H1 (cell line): ENCODE measurements around the gene SAT1. TPM values are rescaled to one million over a fixed set of nuclear protein-coding genes. Genes with fewer than 3 reads are reported as not detected.
"Not testable (repeated sequence)": the region's sequence is repeated elsewhere in the genome, so short reads cannot be mapped to it uniquely, and the experiment has no call there.

ENCODE experiments used
- CTCF ChIA-PET: fragments of 300-600 bp; sonication (Branson Sonifier 250); formaldehyde crosslinking; loops from one replicate; lab custom pipeline; 2021; ENCODE audit not compliant: partially characterized antibody; lab: Charles Lee
- POLR2A ChIA-PET: fragments of 300-600 bp; sonication (Branson Sonifier 250); formaldehyde crosslinking; loops from one replicate; lab custom pipeline; 2021; ENCODE audit warnings: inconsistent platforms; ENCODE audit not compliant: partially characterized antibody; lab: Charles Lee
- DNase-seq, 2 experiments: peaks; one replicate each; pipeline versions ENCODE4 v3.0.0 to v3.0.0-alpha.2; 2010 to 2022; ENCODE audit warnings: low spot score in 2 of 2, low read depth in 1 of 2, mixed read lengths in 1 of 2
- FAIRE-seq: peaks from 2 replicates; lab custom pipeline; 2011; peaks lifted over from hg19 to GRCh38; lab: Jason Lieb, UNC
- H2AFZ ChIP-seq: 2 replicates; pipeline ENCODE4 v1.8.1; 2012; ENCODE audit warnings: low read length, inconsistent platforms
- H2AK5ac ChIP-seq: 2 replicates; pipeline ENCODE4 v1.6.1; 2013; ENCODE audit warnings: low read depth, low read length
- H2BK120ac ChIP-seq: replicated peaks from 2 replicates; pipeline ENCODE3; 2013; ENCODE audit warnings: low read depth, low read length, inconsistent platforms
- H2BK12ac ChIP-seq: 2 replicates; pipeline ENCODE4 v1.6.1; 2013; ENCODE audit warnings: low read depth, low read length
- H2BK15ac ChIP-seq: 2 replicates; pipeline ENCODE4 v1.6.1; 2013; ENCODE audit warnings: low read length
- H2BK20ac ChIP-seq: 2 replicates; pipeline ENCODE4 v1.6.1; 2013; ENCODE audit warnings: low read length
- H2BK5ac ChIP-seq: 2 replicates; pipeline ENCODE4 v1.6.1; 2013; ENCODE audit warnings: low read depth, low read length
- H3K14ac ChIP-seq: 2 replicates; pipeline ENCODE4 v1.6.1; 2013; ENCODE audit warnings: inconsistent platforms; ENCODE audit not compliant: insufficient read length
- H3K18ac ChIP-seq: 2 replicates; pipeline ENCODE4 v1.6.1; 2013; ENCODE audit warnings: low read length; ENCODE audit errors: extremely low read depth
- H3K23ac ChIP-seq: 2 replicates; pipeline ENCODE4 v1.6.1; 2013; ENCODE audit warnings: inconsistent platforms; ENCODE audit not compliant: insufficient read length
- H3K23me2 ChIP-seq: 2 replicates; pipeline ENCODE4 v1.6.1; 2013; ENCODE audit warnings: low read depth, low read length
- H3K27ac ChIP-seq: 2 replicates; pipeline ENCODE4 v1.6.1; 2011; ENCODE audit warnings: low read depth, low read length, inconsistent platforms
- H3K27me3 ChIP-seq, 4 experiments: replicated peaks in 1 of 4; 1 replicate in 1 of 4; 2 replicates in 3 of 4; pipeline versions ENCODE4 v1.6.1 to v1.8.1; 2011 to 2013; ENCODE audit warnings: low read length in 3 of 4, mild to moderate bottlenecking in 3 of 4, inconsistent platforms in 2 of 4, mixed read lengths in 2 of 4, moderate library complexity in 1 of 4; ENCODE audit not compliant: control insufficient read depth in 3 of 4, insufficient read depth in 3 of 4; ENCODE audit errors: extremely low read depth in 1 of 4
- H3K36me3 ChIP-seq, 4 experiments: 2 replicates each; pipeline versions ENCODE4 v1.6.1 to v1.8.1; 2011 to 2013; ENCODE audit warnings: mild to moderate bottlenecking in 4 of 4, low read length in 3 of 4, moderate library complexity in 2 of 4, control low read depth in 1 of 4, inconsistent platforms in 1 of 4; ENCODE audit not compliant: insufficient read depth in 4 of 4, control insufficient read depth in 2 of 4
- H3K4ac ChIP-seq: replicated peaks from 2 replicates; pipeline ENCODE3; 2013; ENCODE audit warnings: low read length, low read depth, mixed read lengths, inconsistent platforms; ENCODE audit not compliant: insufficient read length
- H3K4me1 ChIP-seq, 4 experiments: replicated peaks in 1 of 4; 1 replicate in 1 of 4; 2 replicates in 3 of 4; pipeline versions ENCODE4 v1.6.1 to v1.8.1; 2011 to 2013; ENCODE audit warnings: low read length in 3 of 4, inconsistent platforms in 2 of 4, mixed read lengths in 1 of 4; ENCODE audit not compliant: insufficient read depth in 4 of 4, control insufficient read depth in 3 of 4
- H3K4me2 ChIP-seq, 2 experiments: 2 replicates each; pipeline versions ENCODE4 v1.6.1 to v1.8.1; 2011 to 2013; ENCODE audit warnings: low read depth in 2 of 2, low read length in 2 of 2, control low read depth in 1 of 2, inconsistent platforms in 1 of 2, mild to moderate bottlenecking in 1 of 2; ENCODE audit not compliant: insufficient read depth in 1 of 2
- H3K4me3 ChIP-seq, 4 experiments: fragments of 200-600, 300-600 bp in 1 of 4; sonication (generic), shearing (Covaris generic), sonication (Bioruptor Twin) in 1 of 4; 2 replicates each; pipeline versions ENCODE4 v1.5.1 to v1.8.1; 2011 to 2016; ENCODE audit warnings: low read length in 4 of 4, low read depth in 3 of 4, control low read depth in 2 of 4, inconsistent platforms in 2 of 4, mild to moderate bottlenecking in 2 of 4, mixed read lengths in 1 of 4, moderate library complexity in 1 of 4; ENCODE audit not compliant: insufficient read depth in 2 of 4; ENCODE audit errors: extremely low read depth in 1 of 4
- H3K56ac ChIP-seq: replicated peaks from 2 replicates; pipeline ENCODE3; 2013; ENCODE audit warnings: low read depth, mild to moderate bottlenecking, mixed read lengths, low read length, inconsistent platforms; ENCODE audit not compliant: insufficient read length
- H3K79me1 ChIP-seq: 2 replicates; pipeline ENCODE4 v1.6.1; 2013; ENCODE audit warnings: low read depth, low read length, control low read depth
- H3K79me2 ChIP-seq, 2 experiments: 2 replicates each; pipeline versions ENCODE4 v1.6.1 to v1.8.1; 2012 to 2013; ENCODE audit warnings: low read length in 2 of 2, mild to moderate bottlenecking in 2 of 2, inconsistent platforms in 1 of 2; ENCODE audit not compliant: insufficient read depth in 2 of 2, control insufficient read depth in 1 of 2
- H3K9ac ChIP-seq, 4 experiments: replicated peaks in 1 of 4; 1 replicate in 1 of 4; 2 replicates in 3 of 4; pipeline versions ENCODE4 v1.6.1 to v1.8.1; 2011 to 2013; ENCODE audit warnings: low read depth in 3 of 4, low read length in 3 of 4, control low read depth in 2 of 4, mild to moderate bottlenecking in 2 of 4, moderate library complexity in 2 of 4, inconsistent platforms in 1 of 4; ENCODE audit errors: extremely low read depth in 1 of 4
- H3K9me3 ChIP-seq, 2 experiments: 2 replicates each; pipeline versions ENCODE4 v1.6.1 to v1.8.1; 2012 to 2013; ENCODE audit warnings: mild to moderate bottlenecking in 2 of 2, moderate library complexity in 2 of 2, control low read depth in 1 of 2, inconsistent platforms in 1 of 2, low read depth in 1 of 2, low read length in 1 of 2, mixed read lengths in 1 of 2; ENCODE audit not compliant: insufficient read depth in 2 of 2
- H4K20me1 ChIP-seq, 2 experiments: replicated peaks in 1 of 2; 2 replicates each; pipeline versions ENCODE3 to v1.8.1; 2011 to 2013; ENCODE audit warnings: inconsistent platforms in 2 of 2, low read length in 2 of 2, mild to moderate bottlenecking in 1 of 2; ENCODE audit not compliant: insufficient read depth in 2 of 2, control insufficient read depth in 1 of 2
- H4K5ac ChIP-seq: 2 replicates; pipeline ENCODE4 v1.6.1; 2013; ENCODE audit warnings: low read length, low read depth, mixed read lengths, inconsistent platforms; ENCODE audit not compliant: insufficient read length
- H4K8ac ChIP-seq: 2 replicates; pipeline ENCODE4 v1.8.0; 2013; ENCODE audit warnings: mild to moderate bottlenecking, moderate library complexity, low read length, inconsistent platforms; ENCODE audit not compliant: insufficient read depth; ENCODE audit errors: extremely low read depth
- H4K91ac ChIP-seq: replicated peaks from 2 replicates; pipeline ENCODE3; 2013; ENCODE audit warnings: low read length, mixed read lengths, inconsistent platforms; ENCODE audit not compliant: insufficient read length
- WGBS, 2 experiments: shearing (Covaris generic) in 1 of 2; methylation state at CpG; one replicate each; pipeline versions ENCODE4 v1.1.6 to v1.1.7; 2013 to 2015; ENCODE audit warnings: low lambda C conversion rate in 2 of 2, mixed read lengths in 2 of 2, inconsistent platforms in 1 of 2, low coverage in 1 of 2, missing lambda C conversion rate in 1 of 2; ENCODE audit not compliant: insufficient replicate concordance in 2 of 2, insufficient coverage in 1 of 2, insufficient read length in 1 of 2; ENCODE audit errors: extremely low coverage in 1 of 2, missing lambda C conversion rate in 1 of 2; 5-methylcytosine and 5-hydroxymethylcytosine counted together
- polyA plus RNA-seq, 7 experiments: library from polyadenylated mRNA; depleted of rRNA in 3 of 7; stranded (reverse) in 5 of 7; unstranded in 2 of 7; fragments of >200 nt in 5 of 7; fragments of 200-250 nt in 2 of 7; gene quantifications; 1 replicate in 5 of 7; 2 replicates in 1 of 7; 4 replicates in 1 of 7; pipeline versions ENCODE4 v1.2.1 to v1.2.3, GENCODE V29; 2011 to 2013; ENCODE audit warnings: missing spikeins in 2 of 7, mixed read lengths in 2 of 7
- total RNA-seq: library from RNA; stranded (reverse); fragmentation: NEBNext Ultra II Directional; extraction: Animal tissue kit (Norgen Biotek cat#: 25700); gene quantifications from 2 replicates; pipeline ENCODE4 v1.2.1, GENCODE V29; 2021

SAT1 gene
- total and polyA plus RNA-seq, 2 of the 8 experiments (the other 6 are each of a cell fraction or from before 2014, with no cell fraction given), result 29.2 to 36.8 TPM

GRCh38 chrX:23743623-23743971 lies 39.4 kb upstream of the SAT1 start:
- not testable (repeated sequence) for DNase-seq, H3K9me3 ChIP-seq, H3K23ac ChIP-seq, H3K4ac ChIP-seq, H3K23me2 ChIP-seq, H3K27me3 ChIP-seq, H2BK20ac ChIP-seq, FAIRE-seq, H4K20me1 ChIP-seq, H3K4me1 ChIP-seq, H3K18ac ChIP-seq, H3K14ac ChIP-seq, H2BK15ac ChIP-seq, H2AK5ac ChIP-seq, H3K79me1 ChIP-seq, H4K91ac ChIP-seq, H4K5ac ChIP-seq, H3K56ac ChIP-seq, H2BK5ac ChIP-seq, H4K8ac ChIP-seq, H3K36me3 ChIP-seq, H2BK12ac ChIP-seq, H2BK120ac ChIP-seq
- Histone ChIP-seq H3K4me2 (peak overlapping the region; percentile 66 to 90; a peak in 3 of 4 replicates), H3K9ac (peak overlapping the region in 2 of 4 experiments; percentile 42 to 66; a peak in 4 of 7 replicates), H3K27ac (peak overlapping the region; percentile 62), H3K4me3 (peak overlapping the region in 3 of 4 experiments; percentile 65 to 83 (median 77); a peak in 4 of 8 replicates), H2AFZ (0 out of 2 replicates have a peak overlapping the region, but pooled peaks have one; percentile 65), H3K79me2 (peaks cover 0 to 35% of the 10 kb centered on the region in 2 experiments; a peak in 2 of 4 replicates)
- WGBS, 2 experiments, result 66% methylated on average over 14 of the region's 14 CpGs; no CpG with 5 or more reads in 1 of the 2 experiments
- CTCF ChIA-PET, result interaction anchor here (1.0 to 2.8 kb wide), 5 partner anchors 9 to 164 kb away, joined by 3 to 16 read pairs (median 4); partner anchors contain the start of genes APOO and CXorf58
- POLR2A ChIA-PET, result interaction anchor here (0.9 to 2.6 kb wide), 5 partner anchors 11 to 311 kb away, joined by 3 to 13 read pairs (median 4); partner anchors contain the start of genes APOO, CXorf58, EIF2S3 and KLHL15
